Measurements from ENCODE around the gene DNAJB6. TPM values are rescaled to one million over a fixed set of nuclear protein-coding genes. Genes with fewer than 3 reads are reported as not detected.

DNAJB6 gene
- 104 and 126 TPM in 2 replicates for total RNA-seq

DNA sequence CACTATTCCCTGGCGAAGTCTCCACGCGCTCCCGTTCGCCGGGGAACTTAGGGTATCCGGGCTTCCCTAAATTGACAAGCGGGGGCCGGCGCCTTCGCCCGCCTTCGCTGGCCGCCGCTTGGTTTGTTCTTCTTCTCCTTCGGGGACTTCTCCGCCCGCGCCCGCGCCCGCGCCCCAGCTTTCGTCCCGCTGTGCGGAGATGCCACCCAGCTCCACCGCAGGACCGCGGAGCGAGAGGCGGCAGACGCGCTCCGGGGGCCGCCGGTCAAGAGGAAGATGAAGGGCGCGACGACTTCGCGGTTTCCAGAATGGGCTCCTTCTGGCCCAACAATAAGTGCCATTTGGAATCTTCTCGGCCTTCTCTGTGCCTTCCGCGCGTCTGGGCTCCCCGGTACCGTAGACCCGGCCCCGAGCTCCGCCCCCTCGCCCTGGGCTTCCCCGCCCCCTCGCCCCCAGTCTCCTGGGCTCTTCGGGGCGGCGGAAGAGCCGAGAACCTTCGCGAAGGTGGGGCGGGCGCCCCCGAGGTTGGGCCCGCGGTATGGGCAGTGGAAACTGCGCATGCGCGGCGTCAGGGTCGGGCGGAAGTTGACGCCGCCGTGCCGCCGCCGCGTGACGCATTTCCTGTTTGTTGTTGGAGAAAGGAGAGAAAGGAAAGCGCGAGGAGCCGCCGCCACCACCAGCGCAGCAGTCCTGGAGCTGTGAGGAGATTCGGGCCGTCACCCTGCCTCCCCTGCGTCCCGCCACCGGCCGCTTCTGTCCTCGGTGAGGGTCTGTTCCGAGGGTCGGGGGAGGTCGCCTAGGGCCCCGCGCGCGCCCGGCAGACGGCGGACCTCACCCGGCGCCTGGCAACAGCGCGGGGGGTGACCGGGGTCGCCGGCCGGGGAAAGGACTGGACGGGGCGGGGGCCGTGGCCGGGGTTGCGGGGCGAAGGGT, at the start of gene DNAJB6:
Gene DNAJB6 (plus strand): TSS at position 622 of the 933 bp plus-strand sequence. CDS start 21,569 bp downstream, outside the sequence.
- DNase-seq (ENCODE audit: low read depth), result peak; percentile 62
- Histone ChIP-seq H3K36me3 (ENCODE audit: control insufficient read depth, insufficient read depth, low read length) (no peaks in the 10 kb centered on the region), H3K4me3 (ENCODE audit: low read depth, low read length) (peak within 1 kb of the TSS; percentile 87), H3K27me3 (ENCODE audit: control insufficient read depth, insufficient read depth, low read length) (peaks cover 2% of the 10 kb centered on the region)
- TF ChIP-seq, protein P1, sequence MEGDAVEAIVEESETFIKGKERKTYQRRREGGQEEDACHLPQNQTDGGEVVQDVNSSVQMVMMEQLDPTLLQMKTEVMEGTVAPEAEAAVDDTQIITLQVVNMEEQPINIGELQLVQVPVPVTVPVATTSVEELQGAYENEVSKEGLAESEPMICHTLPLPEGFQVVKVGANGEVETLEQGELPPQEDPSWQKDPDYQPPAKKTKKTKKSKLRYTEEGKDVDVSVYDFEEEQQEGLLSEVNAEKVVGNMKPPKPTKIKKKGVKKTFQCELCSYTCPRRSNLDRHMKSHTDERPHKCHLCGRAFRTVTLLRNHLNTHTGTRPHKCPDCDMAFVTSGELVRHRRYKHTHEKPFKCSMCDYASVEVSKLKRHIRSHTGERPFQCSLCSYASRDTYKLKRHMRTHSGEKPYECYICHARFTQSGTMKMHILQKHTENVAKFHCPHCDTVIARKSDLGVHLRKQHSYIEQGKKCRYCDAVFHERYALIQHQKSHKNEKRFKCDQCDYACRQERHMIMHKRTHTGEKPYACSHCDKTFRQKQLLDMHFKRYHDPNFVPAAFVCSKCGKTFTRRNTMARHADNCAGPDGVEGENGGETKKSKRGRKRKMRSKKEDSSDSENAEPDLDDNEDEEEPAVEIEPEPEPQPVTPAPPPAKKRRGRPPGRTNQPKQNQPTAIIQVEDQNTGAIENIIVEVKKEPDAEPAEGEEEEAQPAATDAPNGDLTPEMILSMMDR (IDR thresholded peaks at IDR 0.05; ENCODE audit: insufficient read depth, low read length, poor library complexity, severe bottlenecking), result no peak

- Histone ChIP-seq H3K4me3 (ENCODE audit: low read depth, low read length) (no peak overlapping the region), H3K36me3 (ENCODE audit: control insufficient read depth, insufficient read depth, low read length) (no peaks in the 10 kb centered on the region), H3K27me3 (ENCODE audit: control insufficient read depth, insufficient read depth, low read length) (no peaks in the 10 kb centered on the region)
- TF ChIP-seq, protein P1 (IDR thresholded peaks at IDR 0.05; ENCODE audit: insufficient read depth, low read length, poor library complexity, severe bottlenecking), result no peak
- DNase-seq (ENCODE audit: low read depth), result no peak
Measured at GRCh38 chr7:157291404-157292080, 45.3 kb upstream of the DNAJB6 start.

- TF ChIP-seq, protein P1 (IDR thresholded peaks at IDR 0.05; ENCODE audit: insufficient read depth, low read length, poor library complexity, severe bottlenecking), result no peak
- Histone ChIP-seq H3K4me3 (ENCODE audit: low read depth, low read length) (no peak overlapping the region), H3K27me3 (ENCODE audit: control insufficient read depth, insufficient read depth, low read length) (no peaks in the 10 kb centered on the region), H3K36me3 (ENCODE audit: control insufficient read depth, insufficient read depth, low read length) (no peaks in the 10 kb centered on the region)
- no peak for DNase-seq (ENCODE audit: low read depth)
Measured at GRCh38 chr7:157292258-157292657, 44.5 kb upstream of the DNAJB6 start.

DNA sequence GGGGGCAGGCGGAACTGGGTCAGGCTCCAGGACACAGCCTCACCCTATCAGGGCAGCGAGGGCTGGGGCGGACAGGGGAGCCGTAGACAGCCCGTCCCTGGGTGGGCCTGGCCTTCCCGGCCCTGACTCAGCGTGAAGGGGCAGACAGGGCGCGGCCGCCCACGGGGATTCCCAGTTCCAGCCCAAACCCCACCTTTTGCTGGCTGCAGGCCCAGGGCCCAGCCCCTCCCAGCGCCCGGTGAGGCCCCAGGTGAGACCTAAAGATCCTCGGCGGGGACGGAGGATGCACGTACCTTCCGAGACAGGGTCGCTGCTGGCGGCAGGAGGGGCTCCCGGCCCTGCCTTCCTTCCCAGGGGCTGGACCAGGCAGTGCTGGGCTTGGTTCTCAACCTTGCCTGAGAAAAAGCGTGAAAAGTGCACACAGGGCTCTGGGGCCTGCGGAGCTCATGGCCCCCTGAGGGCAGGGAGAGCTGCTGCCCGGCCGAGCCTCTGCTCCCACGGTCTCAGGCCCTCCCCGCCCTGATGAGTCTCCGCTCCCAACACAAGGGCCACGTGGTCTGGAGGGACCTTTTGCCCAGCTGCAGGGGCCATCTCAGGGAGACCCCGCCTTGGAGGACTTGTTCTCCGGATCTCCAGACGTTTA, 43.9 kb upstream of the DNAJB6 start:
- TF ChIP-seq, protein P1 (IDR thresholded peaks at IDR 0.05; ENCODE audit: insufficient read depth, low read length, poor library complexity, severe bottlenecking), result no peak
- Histone ChIP-seq H3K27me3 (ENCODE audit: control insufficient read depth, insufficient read depth, low read length) (no peaks in the 10 kb centered on the region), H3K4me3 (ENCODE audit: low read depth, low read length) (no peak overlapping the region), H3K36me3 (ENCODE audit: control insufficient read depth, insufficient read depth, low read length) (no peaks in the 10 kb centered on the region)
- DNase-seq (ENCODE audit: low read depth), result no peak

DNA sequence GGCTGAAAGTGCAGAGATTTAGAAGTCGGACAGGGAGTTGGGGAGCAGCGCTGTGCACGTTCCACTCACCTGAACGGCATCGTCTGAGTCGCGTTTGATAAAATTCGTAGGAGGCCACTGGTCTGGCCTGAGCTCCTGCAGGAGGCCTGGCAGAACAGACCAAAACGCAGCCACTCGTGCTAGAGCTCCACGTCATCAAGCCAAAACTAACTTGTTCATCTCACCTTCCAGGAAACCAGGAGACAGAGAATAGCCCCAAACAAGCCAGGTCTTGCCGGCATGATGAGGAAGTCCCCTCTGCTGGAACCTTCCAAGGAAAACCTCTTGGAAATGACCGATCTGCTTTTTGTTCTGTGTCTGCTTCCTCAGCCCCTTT, 43.4 kb upstream of the DNAJB6 start:
- H3K27me3 ChIP-seq (ENCODE audit: control insufficient read depth, insufficient read depth, low read length), result no peaks in the 10 kb centered on the region
- TF ChIP-seq, protein P1 (IDR thresholded peaks at IDR 0.05; ENCODE audit: insufficient read depth, low read length, poor library complexity, severe bottlenecking), result no peak
- H3K4me3 ChIP-seq (ENCODE audit: low read depth, low read length), result no peak overlapping the region
- no peaks in the 10 kb centered on the region for H3K36me3 ChIP-seq (ENCODE audit: control insufficient read depth, insufficient read depth, low read length)
- DNase-seq (ENCODE audit: low read depth), result no peak

Data from kidney epithelial cell (primary cell).